A549 (cell line): ENCODE results near the gene MCM10.

Experiments
- FOSB ChIP-seq: fragments of 250-450 bp; sonication (Bioruptor Pico); IDR thresholded peaks from 2 replicates; pipeline ENCODE4 v1.5.0; 2020; ENCODE audit warnings: mild to moderate bottlenecking, moderate library complexity
- JUNB ChIP-seq: fragments of >200 bp; sonication (Bioruptor Twin); formaldehyde crosslinking; IDR thresholded peaks from 2 replicates; pipeline ENCODE4 v1.6.1; 2016
- TF ChIP-seq, protein P1 (sequence below): fragments of >200 bp; sonication (Bioruptor Twin); formaldehyde crosslinking; IDR thresholded peaks from 3 replicates; pipeline ENCODE4 v1.5.1; 2016

DNA sequence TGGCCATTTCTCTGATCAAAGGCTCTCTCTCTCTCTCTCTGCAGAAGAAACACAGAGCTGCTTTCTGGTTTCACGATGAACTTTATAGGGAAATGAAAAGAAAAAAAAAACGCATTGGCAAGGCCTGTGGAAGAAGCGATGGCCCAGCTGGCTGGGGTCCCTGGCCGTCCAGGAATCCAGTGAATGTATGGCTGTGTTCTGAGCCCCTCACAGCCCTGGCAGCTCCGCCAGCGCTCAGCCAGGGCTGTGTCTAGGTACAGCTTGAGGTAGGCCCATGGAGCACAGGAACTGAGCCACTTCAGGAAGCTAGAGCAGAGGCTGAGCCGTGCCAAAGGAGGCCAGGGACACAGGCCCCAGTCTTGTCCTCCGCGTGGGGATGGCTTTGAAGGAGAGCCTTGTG lies 85.9 kb downstream of the MCM10 start:
- TF ChIP-seq FOSB (CRISPR knock-in tag) (no peak), JUNB (no peak)
- TF ChIP-seq, protein P1, sequence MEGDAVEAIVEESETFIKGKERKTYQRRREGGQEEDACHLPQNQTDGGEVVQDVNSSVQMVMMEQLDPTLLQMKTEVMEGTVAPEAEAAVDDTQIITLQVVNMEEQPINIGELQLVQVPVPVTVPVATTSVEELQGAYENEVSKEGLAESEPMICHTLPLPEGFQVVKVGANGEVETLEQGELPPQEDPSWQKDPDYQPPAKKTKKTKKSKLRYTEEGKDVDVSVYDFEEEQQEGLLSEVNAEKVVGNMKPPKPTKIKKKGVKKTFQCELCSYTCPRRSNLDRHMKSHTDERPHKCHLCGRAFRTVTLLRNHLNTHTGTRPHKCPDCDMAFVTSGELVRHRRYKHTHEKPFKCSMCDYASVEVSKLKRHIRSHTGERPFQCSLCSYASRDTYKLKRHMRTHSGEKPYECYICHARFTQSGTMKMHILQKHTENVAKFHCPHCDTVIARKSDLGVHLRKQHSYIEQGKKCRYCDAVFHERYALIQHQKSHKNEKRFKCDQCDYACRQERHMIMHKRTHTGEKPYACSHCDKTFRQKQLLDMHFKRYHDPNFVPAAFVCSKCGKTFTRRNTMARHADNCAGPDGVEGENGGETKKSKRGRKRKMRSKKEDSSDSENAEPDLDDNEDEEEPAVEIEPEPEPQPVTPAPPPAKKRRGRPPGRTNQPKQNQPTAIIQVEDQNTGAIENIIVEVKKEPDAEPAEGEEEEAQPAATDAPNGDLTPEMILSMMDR, result no peak
